Keratinocyte (primary cell): ENCODE measurements around the gene TACC2.

Experiments used
- CTCF ChIP-seq, 3 experiments: IDR thresholded peaks in 1 of 3; conservative IDR thresholded peaks in 1 of 3; optimal IDR thresholded peaks in 1 of 3; 2 replicates in 2 of 3; 3 replicates in 1 of 3; pipeline versions ENCODE3 to v1.5.1; 2011; ENCODE audit warnings: low read length in 3 of 3, mild to moderate bottlenecking in 3 of 3, moderate library complexity in 2 of 3, control low read depth in 1 of 3, inconsistent platforms in 1 of 3; ENCODE audit not compliant: insufficient read depth in 2 of 3; ENCODE audit errors: extremely low read depth in 1 of 3
- EZH2 ChIP-seq: IDR thresholded peaks from one replicate; pipeline ENCODE4 v1.6.1; 2012; ENCODE audit warnings: inconsistent platforms, mild to moderate bottlenecking, low read length, moderate library complexity

GRCh38 chr10:122191936-122192541, 203.1 kb downstream of the TACC2 start:
- TF ChIP-seq EZH2 (no peak), CTCF (optimal IDR thresholded peaks at IDR 0.05 in 1 of 3, IDR thresholded peaks at IDR 0.05 in 1 of 3, conservative IDR thresholded peaks at IDR 0.05 in 1 of 3; ENCODE audit: extremely low read depth in 1 of 3, insufficient read depth in 2 of 3, low read length in 3 of 3) (no peak)
